Fibroblast of mammary gland (primary cell): ENCODE measurements around the gene HIGD2A.

Source experiments
- DNase-seq: peaks from one replicate; pipeline ENCODE4 v3.0.0-alpha.2; 2010; ENCODE audit warnings: low read depth
- H3K4me3 ChIP-seq: 2 replicates; pipeline ENCODE4 v1.5.1; 2011; ENCODE audit warnings: low read depth, mild to moderate bottlenecking, low read length, moderate library complexity; ENCODE audit not compliant: control insufficient read depth
- CTCF ChIP-seq: conservative IDR thresholded peaks from 2 replicates; pipeline ENCODE4 v1.5.1; 2011; ENCODE audit warnings: low read depth, low read length, inconsistent platforms; ENCODE audit not compliant: control insufficient read depth, insufficient read depth

Gene HIGD2A

DNA sequence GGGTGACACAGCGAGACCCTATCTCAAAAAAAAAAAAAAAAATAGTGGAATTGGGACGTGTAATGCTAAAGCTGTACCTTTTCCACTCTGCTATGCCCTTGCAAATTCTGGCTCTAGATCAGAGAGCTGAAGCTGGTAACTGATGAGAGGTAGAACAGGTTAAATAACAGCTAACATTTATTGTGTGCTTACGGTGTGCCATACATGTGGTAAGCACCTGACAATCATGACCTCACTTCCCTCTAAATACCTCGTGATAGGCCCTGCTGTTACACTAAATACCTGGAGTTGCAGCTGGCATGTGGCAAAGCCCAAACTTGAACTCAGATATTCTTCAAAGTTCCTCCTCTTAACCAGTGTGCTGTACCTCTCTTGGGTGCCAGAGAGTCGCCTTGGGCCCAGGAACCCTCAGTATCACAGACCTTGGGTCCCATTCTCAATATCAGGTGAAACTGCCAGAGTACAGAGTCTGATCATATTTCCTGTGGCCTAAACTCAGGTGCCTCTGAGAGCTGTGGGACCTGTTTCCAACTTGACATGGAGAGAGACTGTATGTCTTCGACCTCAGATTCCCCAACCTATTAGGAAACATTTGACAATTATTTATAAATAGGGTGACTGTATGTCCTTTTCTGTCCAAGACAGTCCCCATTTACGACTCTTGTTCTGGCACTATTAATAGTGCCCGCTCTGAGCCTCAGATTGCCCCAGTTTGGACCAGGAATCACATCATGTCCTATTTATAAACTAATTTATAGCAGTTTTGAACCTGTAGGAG is 18.4 kb upstream of the HIGD2A start:
- TF ChIP-seq CTCF: no peak
- no peak for DNase-seq
- no peak overlapping the region for H3K4me3 ChIP-seq

DNA sequence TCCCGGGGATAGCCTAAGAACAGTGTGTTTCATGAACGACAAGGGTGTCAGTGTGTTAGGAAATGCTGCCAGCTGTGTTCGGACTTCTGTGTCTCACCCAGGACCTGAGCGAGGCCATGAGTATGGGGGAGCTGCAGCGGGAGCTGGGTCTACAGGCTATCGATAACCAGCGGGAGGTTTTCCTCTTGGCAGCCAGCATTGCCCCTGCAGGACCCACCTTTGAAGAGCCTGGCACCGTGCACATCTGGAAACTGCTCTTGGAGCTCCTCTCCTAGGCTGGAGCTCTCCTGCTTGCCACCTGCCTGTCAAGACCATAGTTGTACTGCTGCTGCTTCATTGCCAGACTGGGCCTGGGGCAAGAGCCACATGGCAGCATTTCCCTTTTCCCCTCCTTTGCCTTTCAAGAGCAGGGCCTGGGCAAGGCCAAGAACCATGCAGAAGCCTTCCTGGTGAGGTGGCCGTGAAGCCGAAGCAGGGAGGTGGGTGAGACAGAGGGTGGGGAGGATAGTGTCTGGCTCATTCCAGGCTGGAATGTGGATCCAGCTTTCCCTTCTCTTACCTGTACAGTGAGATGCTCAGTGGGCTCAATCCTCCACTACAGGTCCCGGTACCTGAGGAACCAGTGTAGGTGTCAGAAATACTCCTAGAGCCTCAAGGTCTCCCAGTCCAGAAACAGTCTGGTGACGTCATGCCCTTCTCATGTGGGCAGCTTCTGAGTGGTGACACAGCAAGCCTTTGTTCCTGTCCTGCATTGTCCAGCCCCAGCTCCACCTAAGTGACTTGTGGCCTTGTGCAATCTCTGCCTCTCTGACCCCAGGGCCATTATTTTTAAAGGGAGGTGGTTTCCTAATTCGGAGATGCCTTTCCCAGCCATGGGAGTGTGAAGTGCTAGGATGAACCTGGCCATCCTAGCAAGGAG is 16.7 kb upstream of the HIGD2A start:
- no peak for TF ChIP-seq CTCF
- no peak for DNase-seq
- no peak overlapping the region for H3K4me3 ChIP-seq

DNA sequence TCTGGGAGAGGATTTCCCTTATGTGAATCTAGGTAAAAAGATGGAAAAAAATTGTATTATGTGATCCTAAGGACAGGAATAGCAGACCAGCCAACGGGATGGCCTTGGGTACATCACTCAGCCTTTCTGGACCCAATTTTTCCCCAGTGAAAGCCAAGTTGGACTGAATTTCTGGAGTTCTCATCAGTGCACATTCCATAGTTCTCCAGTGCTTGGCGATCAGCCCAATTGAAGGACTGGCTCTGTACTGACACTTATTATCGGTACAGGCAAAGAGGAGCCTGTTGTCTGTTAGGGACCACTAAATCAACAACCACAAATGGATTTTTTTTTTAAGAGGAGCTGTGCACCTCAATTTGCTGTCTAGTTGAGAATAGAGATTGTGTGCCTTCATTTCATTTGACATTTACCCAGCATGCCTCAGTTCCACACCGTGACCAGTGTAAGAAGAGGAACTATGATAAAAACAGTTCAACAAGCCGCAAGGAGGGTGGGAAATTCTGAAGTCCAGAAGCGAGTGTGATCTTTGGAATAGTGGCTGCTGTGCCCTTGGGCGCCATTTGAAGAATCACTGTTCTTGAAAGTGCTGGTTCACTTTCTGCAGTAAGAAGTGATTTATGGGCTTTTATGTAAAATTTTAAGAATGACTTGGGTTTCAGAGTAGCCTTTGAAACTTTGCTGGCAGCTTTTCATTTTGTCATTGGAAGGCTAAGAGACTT is 15.3 kb upstream of the HIGD2A start:
- H3K4me3 ChIP-seq: no peak overlapping the region
- no peak for TF ChIP-seq CTCF
- DNase-seq: no peak

DNA sequence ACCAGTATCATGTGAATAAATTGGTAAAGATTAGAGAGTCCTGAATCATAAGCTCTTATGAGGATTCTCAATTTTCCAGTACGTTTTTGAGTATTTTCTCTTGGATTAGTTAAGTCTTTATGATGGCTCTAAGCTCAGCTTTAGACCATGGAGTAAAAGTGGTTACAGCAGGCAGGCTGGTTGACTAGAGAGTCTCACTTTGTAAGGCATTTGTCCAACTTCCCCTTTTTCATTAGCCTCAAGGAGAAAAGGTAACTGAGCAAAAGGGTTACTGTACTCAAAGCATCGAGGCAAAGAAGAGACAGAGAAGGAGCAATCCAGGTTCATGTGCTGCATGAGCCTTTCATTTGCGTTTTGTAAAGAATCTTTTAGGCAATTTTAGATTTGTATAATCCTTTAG is 8.7 kb upstream of the HIGD2A start:
- H3K4me3 ChIP-seq: no peak overlapping the region

DNA sequence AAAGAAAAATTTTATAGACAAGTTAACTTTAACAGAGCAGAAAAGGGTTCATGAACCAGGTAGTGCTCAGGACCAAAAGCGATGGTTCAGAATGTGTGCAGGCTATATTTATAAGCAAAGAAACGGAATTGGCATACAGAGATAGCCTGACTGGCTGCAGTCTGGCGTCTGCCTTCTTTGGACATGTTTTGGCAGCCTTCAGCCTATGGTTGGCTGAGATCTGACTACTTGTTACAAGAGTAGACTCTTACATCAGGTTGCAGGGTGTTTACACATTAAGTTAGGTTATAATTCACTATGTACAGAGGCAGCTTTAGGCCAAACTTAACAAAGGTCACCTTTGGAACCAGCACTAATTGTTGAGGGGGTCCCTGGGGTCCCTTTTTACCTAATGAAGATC is 7.1 kb upstream of the HIGD2A start:
- no peak overlapping the region for H3K4me3 ChIP-seq
- TF ChIP-seq CTCF: no peak
- no peak for DNase-seq

More for the DNA sequence above, 8.7 kb upstream of the HIGD2A start:
- no peak for TF ChIP-seq CTCF
- no peak for DNase-seq

DNA sequence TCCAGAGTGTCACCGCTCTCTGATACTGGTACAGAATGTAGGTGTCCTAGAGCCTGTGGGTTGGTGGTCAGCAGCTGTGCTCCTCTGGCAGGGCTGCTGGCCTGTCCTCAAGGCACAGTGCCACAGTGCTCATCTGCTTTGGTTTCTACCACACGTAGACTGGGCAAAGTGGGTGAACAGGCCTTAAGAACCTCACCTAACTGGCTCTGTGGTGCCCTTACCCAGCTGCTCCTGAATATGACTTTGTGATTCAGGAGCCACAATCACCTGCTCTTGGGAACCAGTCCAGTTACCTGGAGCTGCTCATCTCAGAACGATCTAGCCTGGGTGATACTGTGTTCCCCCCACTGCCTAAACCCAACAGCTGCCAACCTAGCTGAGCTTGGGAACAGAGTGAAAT is 6.6 kb upstream of the HIGD2A start:
- no peak for DNase-seq
- no peak for TF ChIP-seq CTCF
- no peak overlapping the region for H3K4me3 ChIP-seq
